DND-41 (cell line): ENCODE data around the gene EMC7.

Source experiments
- ATAC-seq: fragments of 200-7000 bp; cut with Tn5 transposase; 3 replicates; pipeline ENCODE4 v1.9.1; 2021; ENCODE audit warnings: low read depth; ENCODE audit not compliant: insufficient read depth
- DNase-seq: peaks from one replicate; pipeline ENCODE4 v3.0.0-alpha.2; 2020
- H2AFZ ChIP-seq: 2 replicates; pipeline ENCODE4 v1.6.0; 2012; ENCODE audit warnings: low read depth, low read length
- H3K27ac ChIP-seq: 2 replicates; pipeline ENCODE4 v1.5.1; 2012; ENCODE audit warnings: low read length, inconsistent platforms
- H3K27me3 ChIP-seq: fragments of 200-600 bp; sonication (generic); 2 replicates; pipeline ENCODE4 v1.6.0; 2012; ENCODE audit warnings: low read length, mild to moderate bottlenecking, inconsistent platforms; ENCODE audit not compliant: insufficient read depth, poor library complexity
- H3K36me3 ChIP-seq: 2 replicates; pipeline ENCODE4 v1.5.1; 2012; ENCODE audit warnings: low read length, inconsistent platforms; ENCODE audit not compliant: insufficient read depth
- H3K4me1 ChIP-seq: 2 replicates; pipeline ENCODE4 v1.5.1; 2012; ENCODE audit warnings: mild to moderate bottlenecking, low read length; ENCODE audit not compliant: insufficient read depth
- H3K4me2 ChIP-seq: 2 replicates; pipeline ENCODE4 v1.6.0; 2012; ENCODE audit warnings: mild to moderate bottlenecking, moderate library complexity, low read length, inconsistent platforms; ENCODE audit not compliant: insufficient read depth
- H3K4me3 ChIP-seq, 2 experiments: fragments of 200-600 bp in 1 of 2; shearing (Covaris generic) in 1 of 2; 2 replicates each; pipeline ENCODE4 v1.5.1; 2012 to 2016; ENCODE audit warnings: inconsistent platforms in 2 of 2, low read length in 2 of 2, mild to moderate bottlenecking in 2 of 2, low read depth in 1 of 2, moderate library complexity in 1 of 2
- H3K79me2 ChIP-seq: 2 replicates; pipeline ENCODE4 v1.6.0; 2012; ENCODE audit warnings: low read length, inconsistent platforms; ENCODE audit not compliant: insufficient read depth
- H3K9ac ChIP-seq: 2 replicates; pipeline ENCODE4 v1.6.0; 2012; ENCODE audit warnings: low read depth, mild to moderate bottlenecking, inconsistent platforms, low read length, moderate library complexity
- H3K9me3 ChIP-seq: 2 replicates; pipeline ENCODE4 v1.5.1; 2012; ENCODE audit warnings: low read length, moderate library complexity, mild to moderate bottlenecking, inconsistent platforms; ENCODE audit not compliant: insufficient read depth, severe bottlenecking
- H4K20me1 ChIP-seq: 2 replicates; pipeline ENCODE4 v1.6.0; 2012; ENCODE audit warnings: low read length; ENCODE audit not compliant: insufficient read depth
- EZH2 ChIP-seq: IDR thresholded peaks from 3 replicates; pipeline ENCODE4 v1.6.1; 2012; ENCODE audit warnings: borderline replicate concordance, low read depth, mild to moderate bottlenecking, moderate library complexity, low read length, inconsistent platforms; ENCODE audit not compliant: severe bottlenecking
- TF ChIP-seq, protein P1 (sequence below): IDR thresholded peaks from 2 replicates; pipeline ENCODE4 v1.5.1; 2012; ENCODE audit warnings: borderline replicate concordance, low read length, moderate library complexity, mild to moderate bottlenecking; ENCODE audit not compliant: poor library complexity, severe bottlenecking; ENCODE audit errors: extremely low read depth

The EMC7 gene

DNA sequence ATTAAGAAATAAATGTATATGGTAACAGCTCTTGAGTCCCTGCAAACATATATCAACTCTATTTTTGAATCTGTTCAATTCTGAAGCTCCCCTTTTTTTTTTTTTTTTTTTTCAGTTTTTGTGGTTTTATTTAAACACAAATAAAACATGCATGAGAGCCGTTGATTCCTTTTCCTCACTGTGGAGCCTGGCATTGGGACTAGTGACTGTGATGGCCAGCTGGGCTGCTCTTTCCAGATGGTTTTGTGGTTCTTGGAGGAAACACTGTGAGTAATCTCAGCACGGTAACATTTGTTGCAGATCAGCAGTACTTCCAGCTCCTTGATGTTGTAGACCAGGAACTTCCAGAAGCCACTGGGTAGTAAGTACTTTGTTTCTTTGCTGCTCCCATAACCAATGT is 15.9 kb downstream of the EMC7 start:
- Histone ChIP-seq H3K27me3 (no peaks in the 10 kb centered on the region), H3K4me1 (no peaks in the 10 kb centered on the region), H3K36me3 (peaks cover 30% of the 10 kb centered on the region), H3K79me2 (no peaks in the 10 kb centered on the region), H3K4me2 (no peak overlapping the region), H4K20me1 (no peaks in the 10 kb centered on the region), H3K27ac (no peak overlapping the region), H3K4me3 (no peak overlapping the region), H2AFZ (no peak overlapping the region), H3K9ac (no peak overlapping the region), H3K9me3 (no peaks in the 10 kb centered on the region)
- DNase-seq, result no peak
- no peak for ATAC-seq
- no peak for TF ChIP-seq EZH2
- TF ChIP-seq, protein P1, sequence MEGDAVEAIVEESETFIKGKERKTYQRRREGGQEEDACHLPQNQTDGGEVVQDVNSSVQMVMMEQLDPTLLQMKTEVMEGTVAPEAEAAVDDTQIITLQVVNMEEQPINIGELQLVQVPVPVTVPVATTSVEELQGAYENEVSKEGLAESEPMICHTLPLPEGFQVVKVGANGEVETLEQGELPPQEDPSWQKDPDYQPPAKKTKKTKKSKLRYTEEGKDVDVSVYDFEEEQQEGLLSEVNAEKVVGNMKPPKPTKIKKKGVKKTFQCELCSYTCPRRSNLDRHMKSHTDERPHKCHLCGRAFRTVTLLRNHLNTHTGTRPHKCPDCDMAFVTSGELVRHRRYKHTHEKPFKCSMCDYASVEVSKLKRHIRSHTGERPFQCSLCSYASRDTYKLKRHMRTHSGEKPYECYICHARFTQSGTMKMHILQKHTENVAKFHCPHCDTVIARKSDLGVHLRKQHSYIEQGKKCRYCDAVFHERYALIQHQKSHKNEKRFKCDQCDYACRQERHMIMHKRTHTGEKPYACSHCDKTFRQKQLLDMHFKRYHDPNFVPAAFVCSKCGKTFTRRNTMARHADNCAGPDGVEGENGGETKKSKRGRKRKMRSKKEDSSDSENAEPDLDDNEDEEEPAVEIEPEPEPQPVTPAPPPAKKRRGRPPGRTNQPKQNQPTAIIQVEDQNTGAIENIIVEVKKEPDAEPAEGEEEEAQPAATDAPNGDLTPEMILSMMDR, result no peak

DNA sequence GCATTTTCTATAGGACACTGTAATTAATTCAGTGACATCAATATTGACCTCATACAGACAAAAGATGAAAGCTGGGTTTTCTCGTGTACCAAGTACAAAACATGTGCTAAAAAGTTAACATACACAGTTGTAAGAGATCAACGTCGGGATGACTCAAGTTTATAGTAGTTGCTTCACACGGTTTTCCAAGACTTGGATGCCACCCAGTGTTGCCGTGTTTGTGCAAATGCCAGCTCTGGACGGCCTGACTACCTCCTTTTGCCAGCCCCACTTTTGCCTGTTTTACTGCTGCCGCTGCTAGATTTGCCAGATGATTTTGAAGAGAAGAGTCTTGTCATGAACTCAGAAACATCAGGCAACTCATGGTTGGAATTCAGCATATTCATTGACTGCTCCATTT is 17.6 kb downstream of the EMC7 start:
- Histone ChIP-seq H3K4me1 (no peaks in the 10 kb centered on the region), H3K4me3 (no peak overlapping the region), H3K36me3 (peaks cover 24% of the 10 kb centered on the region), H3K27me3 (no peaks in the 10 kb centered on the region), H2AFZ (no peak overlapping the region), H3K9ac (no peak overlapping the region), H4K20me1 (no peaks in the 10 kb centered on the region), H3K79me2 (no peaks in the 10 kb centered on the region), H3K9me3 (no peaks in the 10 kb centered on the region), H3K4me2 (no peak overlapping the region), H3K27ac (no peak overlapping the region)
- TF ChIP-seq, protein P1, result no peak
- TF ChIP-seq EZH2, result no peak
- no peak for ATAC-seq
- no peak for DNase-seq

DNA sequence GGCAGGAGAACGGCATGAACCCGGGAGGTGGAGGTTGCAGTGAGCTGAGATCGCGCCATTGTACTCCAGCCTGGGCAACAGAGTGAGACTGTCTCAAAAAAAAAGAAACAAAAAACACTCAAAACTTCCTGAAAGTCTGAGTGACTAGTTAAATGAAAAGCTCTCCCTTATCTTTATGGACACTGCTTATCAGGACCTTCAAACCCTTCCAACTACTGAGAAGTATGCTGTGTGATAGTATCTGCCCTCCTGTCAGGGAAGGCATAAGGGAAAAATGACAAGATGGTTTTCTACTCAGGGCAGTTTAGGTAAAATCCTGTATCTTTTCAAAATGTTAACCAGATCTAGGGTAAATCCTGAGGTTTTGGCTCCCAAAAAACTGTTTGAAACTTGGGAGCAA is 21.8 kb downstream of the EMC7 start:
- Histone ChIP-seq H3K27ac (no peak overlapping the region), H3K27me3 (no peaks in the 10 kb centered on the region), H3K4me2 (no peak overlapping the region), H4K20me1 (no peaks in the 10 kb centered on the region), H3K36me3 (peaks cover 5% of the 10 kb centered on the region; the same call in 1 of the 2 replicates), H3K9me3 (no peaks in the 10 kb centered on the region), H3K4me3 (no peak overlapping the region), H3K9ac (no peak overlapping the region), H3K4me1 (no peaks in the 10 kb centered on the region), H2AFZ (no peak overlapping the region), H3K79me2 (no peaks in the 10 kb centered on the region)
- TF ChIP-seq, protein P1, result no peak
- no peak for TF ChIP-seq EZH2
- DNase-seq (no peak), ATAC-seq (no peak)

DNA sequence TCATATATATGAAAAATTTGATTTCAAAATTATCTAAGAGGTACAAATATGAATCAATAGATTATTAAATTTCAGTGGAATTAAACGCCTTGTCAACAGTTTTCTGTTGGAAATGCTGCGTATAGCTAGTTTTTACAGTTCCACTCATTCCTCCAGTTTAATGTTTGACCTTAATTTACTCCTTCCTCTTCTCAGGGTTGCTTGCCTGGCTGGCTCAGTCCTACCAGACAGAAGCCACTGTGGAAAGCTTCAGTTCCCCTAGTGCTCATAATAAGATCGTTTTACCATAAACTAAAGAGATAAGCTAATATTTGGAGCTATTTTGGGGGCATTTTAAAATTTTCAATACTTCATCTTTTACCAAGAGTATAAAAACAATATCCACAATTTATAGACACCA is 22.8 kb downstream of the EMC7 start:
- H4K20me1 ChIP-seq, result no peaks in the 10 kb centered on the region
- no peak overlapping the region for H3K27ac ChIP-seq
- H3K4me3 ChIP-seq, result no peak overlapping the region
- ATAC-seq, result no peak
- no peak overlapping the region for H3K9ac ChIP-seq
- no peaks in the 10 kb centered on the region for H3K9me3 ChIP-seq
- H3K79me2 ChIP-seq, result no peaks in the 10 kb centered on the region
- H3K4me1 ChIP-seq, result no peaks in the 10 kb centered on the region
- no peak overlapping the region for H3K4me2 ChIP-seq
- no peak for DNase-seq
- no peak overlapping the region for H2AFZ ChIP-seq
- H3K36me3 ChIP-seq, result no peaks in the 10 kb centered on the region; the same call in 1 of the 2 replicates
- no peaks in the 10 kb centered on the region for H3K27me3 ChIP-seq
- TF ChIP-seq, protein P1, result no peak
- no peak for TF ChIP-seq EZH2
